Glomerular visceral epithelial cell (primary cell): ENCODE measurements around the gene LETM1.

Experiments
- DNase-seq: peaks from one replicate; pipeline ENCODE4 v3.0.0-alpha.2; 2016; ENCODE audit errors: extremely low spot score

LETM1 gene

GRCh38 chr4:1826531-1827350 is 29.2 kb downstream of the LETM1 start:
- no peak for DNase-seq

- DNase-seq: no peak
Observed at GRCh38 chr4:1825326-1825725, 30.6 kb downstream of the LETM1 start.

GRCh38 chr4:1824746-1825145 is 31.2 kb downstream of the LETM1 start:
- no peak for DNase-seq

GRCh38 chr4:1823545-1823932 is 32.4 kb downstream of the LETM1 start:
- DNase-seq: no peak

- DNase-seq: no peak
Observed at GRCh38 chr4:1822568-1823544, 33.1 kb downstream of the LETM1 start.

- DNase-seq: no peak
Observed at GRCh38 chr4:1821679-1822567, 34.0 kb downstream of the LETM1 start.

- no peak for DNase-seq
Observed at GRCh38 chr4:1819816-1820215, 36.1 kb downstream of the LETM1 start.

GRCh38 chr4:1819284-1819683 is 36.7 kb downstream of the LETM1 start:
- no peak for DNase-seq

- no peak for DNase-seq
Observed at GRCh38 chr4:1815997-1816860, 39.7 kb downstream of the LETM1 start.

- no peak for DNase-seq
Observed at GRCh38 chr4:1815096-1815996, 40.6 kb downstream of the LETM1 start.

GRCh38 chr4:1814453-1814852 is 41.5 kb downstream of the LETM1 start:
- no peak for DNase-seq

- DNase-seq: no peak
Observed at GRCh38 chr4:1813915-1814314, 42.0 kb downstream of the LETM1 start.

- DNase-seq: no peak
Observed at GRCh38 chr4:1813231-1813630, 42.7 kb downstream of the LETM1 start.

- no peak for DNase-seq
Observed at GRCh38 chr4:1812720-1813119, 43.2 kb downstream of the LETM1 start.

- no peak for DNase-seq
Observed at GRCh38 chr4:1810765-1811164, 45.2 kb downstream of the LETM1 start.

- DNase-seq: peak; percentile 71
Observed at GRCh38 chr4:1809754-1810502, 46.0 kb downstream of the LETM1 start.

GRCh38 chr4:1808851-1809753 is 46.9 kb downstream of the LETM1 start:
- no peak for DNase-seq

GRCh38 chr4:1808396-1808795 is 47.6 kb downstream of the LETM1 start:
- no peak for DNase-seq
